SK-N-SH (cell line): ENCODE data around the gene MESP1. TPM values are rescaled to one million over a fixed set of nuclear protein-coding genes. Genes with fewer than 3 reads are reported as not detected.

Experiments used
- CTCF ChIA-PET: fragments of 300-600, 350-600 bp; formaldehyde crosslinking; extraction: SDS; loops from one replicate; lab custom pipeline; 2021; lab: Yijun Ruan, JAX
- POLR2A ChIA-PET: fragments of 350-600 bp; sonication (Branson Sonifier 250); formaldehyde crosslinking; extraction: SDS; loops from one replicate; lab custom pipeline; 2020; ENCODE audit warnings: antibody characterized with exemption, inconsistent platforms; lab: Yijun Ruan, JAX
- DNase-seq: peaks from one replicate; pipeline ENCODE4 v3.0.0; 2012
- H2AFZ ChIP-seq: fragments of 200-600 bp; sonication (generic); 2 replicates; pipeline ENCODE4 v1.8.1; 2016; ENCODE audit warnings: antibody characterized with exemption, mild to moderate bottlenecking, low read depth
- H3F3A ChIP-seq: fragments of 200-600 bp; sonication (generic); replicated peaks from 2 replicates; pipeline ENCODE3; 2016; ENCODE audit warnings: antibody characterized with exemption, mild to moderate bottlenecking; ENCODE audit not compliant: insufficient read depth
- H3K27ac ChIP-seq, 2 experiments: fragments of 200-500 bp in 1 of 2; fragments of 200-600 bp in 1 of 2; sonication (Bioruptor generic) in 1 of 2; sonication (generic), shearing (Covaris generic) in 1 of 2; 2 replicates each; pipeline versions ENCODE4 v1.5.1 to v1.6.1; 2014 to 2016; ENCODE audit warnings: low read depth in 2 of 2, inconsistent platforms in 1 of 2, low read length in 1 of 2, mild to moderate bottlenecking in 1 of 2, mixed read lengths in 1 of 2
- H3K27me3 ChIP-seq: fragments of 200-600 bp; sonication (generic), shearing (Covaris generic); 2 replicates; pipeline ENCODE4 v1.6.1; 2016; ENCODE audit warnings: mixed run types; ENCODE audit not compliant: insufficient read depth
- H3K36me3 ChIP-seq, 2 experiments: fragments of 200-500 bp in 1 of 2; fragments of 200-600 bp in 1 of 2; sonication (Bioruptor generic) in 1 of 2; sonication (generic) in 1 of 2; replicated peaks in 1 of 2; 2 replicates each; pipeline versions ENCODE3 to v1.5.1; 2014 to 2016; ENCODE audit warnings: low read length in 1 of 2, mild to moderate bottlenecking in 1 of 2; ENCODE audit not compliant: insufficient read depth in 2 of 2, control insufficient read depth in 1 of 2
- H3K4me1 ChIP-seq, 2 experiments: fragments of 200-500 bp in 1 of 2; fragments of 200-600 bp in 1 of 2; sonication (Bioruptor generic) in 1 of 2; sonication (generic), shearing (Covaris generic) in 1 of 2; 2 replicates each; pipeline versions ENCODE4 v1.5.1 to v1.6.1; 2014 to 2016; ENCODE audit warnings: low read depth in 1 of 2, low read length in 1 of 2, mixed run types in 1 of 2; ENCODE audit not compliant: insufficient read depth in 2 of 2, control insufficient read depth in 1 of 2
- H3K4me2 ChIP-seq: fragments of 200-600 bp; sonication (generic), shearing (Covaris generic); 2 replicates; pipeline ENCODE4 v1.6.1; 2017; ENCODE audit warnings: mixed run types
- H3K4me3 ChIP-seq, 2 experiments: fragments of 200-500 bp in 1 of 2; fragments of 200-600 bp in 1 of 2; sonication (Bioruptor generic) in 1 of 2; sonication (generic), shearing (Covaris generic) in 1 of 2; 2 replicates each; pipeline versions ENCODE4 v1.5.1 to v1.8.1; 2014 to 2016; ENCODE audit warnings: low read depth in 2 of 2, inconsistent platforms in 1 of 2, low read length in 1 of 2, mild to moderate bottlenecking in 1 of 2, mixed read lengths in 1 of 2, moderate library complexity in 1 of 2
- H3K79me2 ChIP-seq: fragments of 200-600 bp; sonication (generic); 2 replicates; pipeline ENCODE4 v1.8.1; 2017; ENCODE audit warnings: mild to moderate bottlenecking; ENCODE audit not compliant: insufficient read depth
- H3K9ac ChIP-seq: fragments of 200-600 bp; sonication (generic); 2 replicates; pipeline ENCODE4 v1.6.1; 2017; ENCODE audit warnings: mixed run types
- H3K9me2 ChIP-seq: fragments of 200-600 bp; sonication (generic); 2 replicates; pipeline ENCODE4 v1.6.1; 2017; ENCODE audit warnings: mixed run types
- H3K9me3 ChIP-seq: fragments of 200-600 bp; sonication (generic); 2 replicates; pipeline ENCODE4 v1.6.1; 2017; ENCODE audit warnings: mixed run types, mild to moderate bottlenecking, moderate library complexity
- H4K20me1 ChIP-seq: fragments of 200-600 bp; sonication (generic); 2 replicates; pipeline ENCODE4 v1.6.1; 2017; ENCODE audit warnings: mild to moderate bottlenecking, mixed run types; ENCODE audit not compliant: insufficient read depth
- CHD2 ChIP-seq: fragments of 150-350 bp; IDR thresholded peaks from 2 replicates; pipeline ENCODE4 v1.6.1; 2018; ENCODE audit warnings: low read length; ENCODE audit not compliant: partially characterized antibody
- ELF1 ChIP-seq: IDR thresholded peaks from 2 replicates; pipeline ENCODE4 v1.4.0; 2012
- EP300 ChIP-seq, 2 experiments: IDR thresholded peaks; 2 replicates each; pipeline versions ENCODE4 v1.4.0 to v1.6.1; 2012; ENCODE audit warnings: borderline replicate concordance in 1 of 2, low read depth in 1 of 2, low read length in 1 of 2
- FOSL2 ChIP-seq: IDR thresholded peaks from 2 replicates; pipeline ENCODE4 v1.4.0; 2012; ENCODE audit warnings: low read depth, mild to moderate bottlenecking, moderate library complexity, borderline replicate concordance
- FOXJ3 ChIP-seq: sonication (generic); formaldehyde crosslinking; IDR thresholded peaks from 2 replicates; pipeline ENCODE4 v1.5.1; 2020; ENCODE audit warnings: mild to moderate bottlenecking, missing genetic modification reagents
- GABPA ChIP-seq: IDR thresholded peaks from 2 replicates; pipeline ENCODE4 v1.4.0; 2012; ENCODE audit warnings: low read depth, mild to moderate bottlenecking
- GATA2 ChIP-seq: sonication (generic); formaldehyde crosslinking; IDR thresholded peaks from 2 replicates; pipeline ENCODE4 v1.5.0; 2020; ENCODE audit warnings: mild to moderate bottlenecking, missing genetic modification reagents
- JUND ChIP-seq: IDR thresholded peaks from 2 replicates; pipeline ENCODE4 v1.4.0; 2012
- MEF2A ChIP-seq: IDR thresholded peaks from 2 replicates; pipeline ENCODE4 v1.4.0; 2012; ENCODE audit warnings: low read depth, borderline replicate concordance
- MXI1 ChIP-seq: IDR thresholded peaks from 2 replicates; pipeline ENCODE4 v1.6.1; 2012; ENCODE audit warnings: mild to moderate bottlenecking, low read depth, low read length, improper control_type of control experiment
- NRF1 ChIP-seq: IDR thresholded peaks from 2 replicates; pipeline ENCODE4 v1.6.1; 2012; ENCODE audit warnings: low read depth, mild to moderate bottlenecking, low read length
- POLR2AphosphoS5 ChIP-seq: IDR thresholded peaks from 2 replicates; pipeline ENCODE4 v1.6.1; 2012; ENCODE audit warnings: low read depth, low read length
- RCOR1 ChIP-seq: fragments of 150-350 bp; IDR thresholded peaks from 2 replicates; pipeline ENCODE4 v1.6.1; 2017; ENCODE audit warnings: antibody characterized with exemption, low read length
- RFX5 ChIP-seq: IDR thresholded peaks from 2 replicates; pipeline ENCODE4 v1.6.1; 2012; ENCODE audit warnings: mild to moderate bottlenecking, improper control_type of control experiment, low read length
- SIN3A ChIP-seq: IDR thresholded peaks from 2 replicates; pipeline ENCODE4 v1.6.1; 2012; ENCODE audit warnings: low read depth, mild to moderate bottlenecking, low read length, moderate library complexity, borderline replicate concordance
- SMC3 ChIP-seq: IDR thresholded peaks from 2 replicates; pipeline ENCODE4 v1.6.1; 2012; ENCODE audit warnings: low read depth, low read length, improper control_type of control experiment
- TAF1 ChIP-seq: IDR thresholded peaks from 2 replicates; pipeline ENCODE4 v1.6.1; 2012; ENCODE audit warnings: low read depth, mild to moderate bottlenecking, low read length, moderate library complexity, borderline replicate concordance
- TEAD4 ChIP-seq: IDR thresholded peaks from 2 replicates; pipeline ENCODE4 v1.4.0; 2012; ENCODE audit warnings: mild to moderate bottlenecking, borderline replicate concordance; ENCODE audit not compliant: insufficient read depth
- YY1 ChIP-seq: IDR thresholded peaks from 2 replicates; pipeline ENCODE4 v1.4.0; 2012; ENCODE audit warnings: low read depth, mild to moderate bottlenecking
- WGBS: methylation state at CpG from one replicate; pipeline ENCODE4 v1.1.6; 2017; ENCODE audit warnings: low lambda C conversion rate; 5-methylcytosine and 5-hydroxymethylcytosine counted together
- polyA plus RNA-seq, 3 experiments: library from polyadenylated mRNA; depleted of rRNA; stranded (reverse); fragments of >200 nt; gene quantifications; 2 replicates each; pipeline ENCODE4 v1.2.3, GENCODE V29; 2012
- TF ChIP-seq, protein P1 (sequence below): fragments of 150-350 bp; IDR thresholded peaks from 2 replicates; pipeline ENCODE4 v1.6.1; 2016; ENCODE audit warnings: mild to moderate bottlenecking, low read depth, low read length
- TF ChIP-seq, protein P2 (sequence below): IDR thresholded peaks from 2 replicates; pipeline ENCODE4 v1.4.0; 2012; ENCODE audit warnings: low read depth, borderline replicate concordance
- TF ChIP-seq, protein P3 (sequence below): fragments of 200-600 bp; sonication (generic); IDR thresholded peaks from 2 replicates; pipeline ENCODE4 v1.6.1; 2017; ENCODE audit warnings: antibody characterized with exemption, mild to moderate bottlenecking, moderate library complexity

Gene MESP1
- polyA plus RNA-seq, 1 of the 3 experiments (the other 2 are of a cell fraction), result 0.74 TPM

DNA sequence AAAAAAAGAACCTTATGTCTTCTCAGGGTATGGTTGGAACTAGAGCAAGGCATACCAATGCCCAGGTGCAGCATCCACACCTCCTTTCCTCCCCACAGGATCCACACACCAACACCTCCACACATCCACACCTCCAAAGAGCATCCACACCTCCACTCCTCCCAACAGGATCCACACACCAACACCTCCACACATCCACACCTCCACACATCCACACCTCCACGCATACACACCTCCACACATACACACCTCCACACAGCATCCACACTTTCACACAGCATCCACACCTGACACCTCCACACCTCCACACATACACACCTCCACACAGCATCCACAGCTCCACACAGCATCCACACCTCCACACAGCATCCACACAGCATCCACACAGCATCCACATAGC, 5.3 kb downstream of the MESP1 start:
- no peaks in the 10 kb centered on the region for H3K27me3 ChIP-seq
- no peaks in the 10 kb centered on the region for H3K36me3 ChIP-seq
- H4K20me1 ChIP-seq, result no peaks in the 10 kb centered on the region
- POLR2A ChIA-PET, result no interaction called here
- H3K4me3 ChIP-seq, result no peak overlapping the region
- H3K79me2 ChIP-seq, result no peaks in the 10 kb centered on the region
- H3K9me3 ChIP-seq, result no peaks in the 10 kb centered on the region
- WGBS, result 11% methylated on average over 1 of the region's 1 CpG
- peaks cover 0 to 6% of the 10 kb centered on the region in 2 experiments; a peak in 1 of 4 replicates for H3K4me1 ChIP-seq
- H3K4me2 ChIP-seq, result no peak overlapping the region
- no peaks in the 10 kb centered on the region for H3K9me2 ChIP-seq
- CTCF ChIA-PET, result interaction anchor here (1.2 kb wide), 1 partner anchor 14 kb away, joined by 6 read pairs; no protein-coding TSS in a partner anchor
- DNase-seq, result no peak
- no peak overlapping the region for H3K27ac ChIP-seq
- TF ChIP-seq FOSL2 (no peak), RCOR1 (no peak), GABPA (no peak), TAF1 (no peak), FOXJ3 (no peak), GATA2 (CRISPR knock-in tag) (no peak), EP300 (IDR thresholded peaks at IDR 0.05; ENCODE audit: borderline replicate concordance in 1 of 2, low read depth in 1 of 2, low read length in 1 of 2) (no peak), SIN3A (no peak), SMC3 (no peak), MEF2A (no peak), POLR2AphosphoS5 (no peak), MXI1 (no peak), TEAD4 (no peak), ELF1 (no peak), RFX5 (no peak), JUND (no peak)
- TF ChIP-seq, protein P1, sequence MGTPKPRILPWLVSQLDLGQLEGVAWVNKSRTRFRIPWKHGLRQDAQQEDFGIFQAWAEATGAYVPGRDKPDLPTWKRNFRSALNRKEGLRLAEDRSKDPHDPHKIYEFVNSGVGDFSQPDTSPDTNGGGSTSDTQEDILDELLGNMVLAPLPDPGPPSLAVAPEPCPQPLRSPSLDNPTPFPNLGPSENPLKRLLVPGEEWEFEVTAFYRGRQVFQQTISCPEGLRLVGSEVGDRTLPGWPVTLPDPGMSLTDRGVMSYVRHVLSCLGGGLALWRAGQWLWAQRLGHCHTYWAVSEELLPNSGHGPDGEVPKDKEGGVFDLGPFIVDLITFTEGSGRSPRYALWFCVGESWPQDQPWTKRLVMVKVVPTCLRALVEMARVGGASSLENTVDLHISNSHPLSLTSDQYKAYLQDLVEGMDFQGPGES, result no peak
- TF ChIP-seq, protein P2, sequence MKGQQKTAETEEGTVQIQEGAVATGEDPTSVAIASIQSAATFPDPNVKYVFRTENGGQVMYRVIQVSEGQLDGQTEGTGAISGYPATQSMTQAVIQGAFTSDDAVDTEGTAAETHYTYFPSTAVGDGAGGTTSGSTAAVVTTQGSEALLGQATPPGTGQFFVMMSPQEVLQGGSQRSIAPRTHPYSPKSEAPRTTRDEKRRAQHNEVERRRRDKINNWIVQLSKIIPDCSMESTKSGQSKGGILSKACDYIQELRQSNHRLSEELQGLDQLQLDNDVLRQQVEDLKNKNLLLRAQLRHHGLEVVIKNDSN, result no peak
- no peaks in the 10 kb centered on the region for H3F3A ChIP-seq
- no peak overlapping the region for H3K9ac ChIP-seq
- no peak overlapping the region for H2AFZ ChIP-seq

DNA sequence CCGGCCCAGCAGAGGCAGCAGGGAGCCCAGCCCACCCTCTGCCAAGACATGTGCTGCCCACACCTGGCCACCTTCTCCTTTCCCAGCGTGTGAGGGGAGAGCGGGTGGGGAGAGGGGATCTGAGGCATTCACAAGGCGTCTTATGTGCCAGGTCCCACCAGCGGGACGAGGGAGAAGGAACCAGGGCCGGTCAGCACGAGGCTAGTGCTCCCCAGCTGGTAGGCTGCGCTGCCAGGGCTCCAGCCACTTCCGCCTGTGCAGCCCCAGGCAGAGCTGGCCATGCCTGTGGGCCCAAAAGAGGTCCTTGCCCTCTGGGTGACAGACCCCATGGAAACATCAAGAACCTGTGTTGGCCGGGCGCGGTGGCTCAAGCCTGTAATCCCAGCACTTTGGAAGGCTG, 5.9 kb downstream of the MESP1 start:
- H3K9me3 ChIP-seq, result no peaks in the 10 kb centered on the region
- no peak overlapping the region for H3K9ac ChIP-seq
- no peak for DNase-seq
- H3K4me2 ChIP-seq, result no peak overlapping the region
- no peak overlapping the region for H2AFZ ChIP-seq
- no peaks in the 10 kb centered on the region for H3K79me2 ChIP-seq
- no peak overlapping the region for H3K4me3 ChIP-seq
- H3F3A ChIP-seq, result no peaks in the 10 kb centered on the region
- no peak overlapping the region for H3K27ac ChIP-seq
- CTCF ChIA-PET, result interaction anchor here (1.2 to 2.5 kb wide), 2 partner anchors 15 to 129 kb away, joined by 6 to 9 read pairs; no protein-coding TSS in a partner anchor
- no peaks in the 10 kb centered on the region for H3K36me3 ChIP-seq
- POLR2A ChIA-PET, result no interaction called here
- peaks cover 0 to 2% of the 10 kb centered on the region in 2 experiments; a peak in 1 of 4 replicates for H3K4me1 ChIP-seq
- no peaks in the 10 kb centered on the region for H3K27me3 ChIP-seq
- no peaks in the 10 kb centered on the region for H3K9me2 ChIP-seq
- H4K20me1 ChIP-seq, result no peaks in the 10 kb centered on the region
- WGBS, result 80% methylated on average over 6 of the region's 13 CpGs
- no peak for TF ChIP-seq RFX5
- TF ChIP-seq NRF1, result no peak
- TF ChIP-seq CHD2, result no peak
- TF ChIP-seq FOSL2, result no peak
- TF ChIP-seq MXI1, result no peak
- TF ChIP-seq, protein P3, sequence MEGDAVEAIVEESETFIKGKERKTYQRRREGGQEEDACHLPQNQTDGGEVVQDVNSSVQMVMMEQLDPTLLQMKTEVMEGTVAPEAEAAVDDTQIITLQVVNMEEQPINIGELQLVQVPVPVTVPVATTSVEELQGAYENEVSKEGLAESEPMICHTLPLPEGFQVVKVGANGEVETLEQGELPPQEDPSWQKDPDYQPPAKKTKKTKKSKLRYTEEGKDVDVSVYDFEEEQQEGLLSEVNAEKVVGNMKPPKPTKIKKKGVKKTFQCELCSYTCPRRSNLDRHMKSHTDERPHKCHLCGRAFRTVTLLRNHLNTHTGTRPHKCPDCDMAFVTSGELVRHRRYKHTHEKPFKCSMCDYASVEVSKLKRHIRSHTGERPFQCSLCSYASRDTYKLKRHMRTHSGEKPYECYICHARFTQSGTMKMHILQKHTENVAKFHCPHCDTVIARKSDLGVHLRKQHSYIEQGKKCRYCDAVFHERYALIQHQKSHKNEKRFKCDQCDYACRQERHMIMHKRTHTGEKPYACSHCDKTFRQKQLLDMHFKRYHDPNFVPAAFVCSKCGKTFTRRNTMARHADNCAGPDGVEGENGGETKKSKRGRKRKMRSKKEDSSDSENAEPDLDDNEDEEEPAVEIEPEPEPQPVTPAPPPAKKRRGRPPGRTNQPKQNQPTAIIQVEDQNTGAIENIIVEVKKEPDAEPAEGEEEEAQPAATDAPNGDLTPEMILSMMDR, result no peak
- no peak for TF ChIP-seq SIN3A
- TF ChIP-seq, protein P2, result no peak
- TF ChIP-seq JUND, result no peak
- TF ChIP-seq YY1, result no peak
- no peak for TF ChIP-seq RCOR1
